ENCODE measurements around the gene EPB41.
"Not testable (repeated sequence)": the region's sequence is repeated elsewhere in the genome, so short reads cannot be mapped to it uniquely, and the experiment has no call there.

Gene EPB41

GRCh38 chr1:28927648-28928313 is 13.4 kb downstream of the EPB41 start:
- DNase-seq: no peak

- DNase-seq: no peak
Measured at GRCh38 chr1:28928314-28928941, 14.1 kb downstream of the EPB41 start.

- DNase-seq: no peak
Measured at GRCh38 chr1:28933277-28933676, 18.9 kb downstream of the EPB41 start.

GRCh38 chr1:28933918-28934317 is 19.5 kb downstream of the EPB41 start:
- no peak for DNase-seq

GRCh38 chr1:28934676-28935075 is 20.3 kb downstream of the EPB41 start:
- no peak for DNase-seq

GRCh38 chr1:28935293-28935692 is 20.9 kb downstream of the EPB41 start:
- no peak for DNase-seq

DNA sequence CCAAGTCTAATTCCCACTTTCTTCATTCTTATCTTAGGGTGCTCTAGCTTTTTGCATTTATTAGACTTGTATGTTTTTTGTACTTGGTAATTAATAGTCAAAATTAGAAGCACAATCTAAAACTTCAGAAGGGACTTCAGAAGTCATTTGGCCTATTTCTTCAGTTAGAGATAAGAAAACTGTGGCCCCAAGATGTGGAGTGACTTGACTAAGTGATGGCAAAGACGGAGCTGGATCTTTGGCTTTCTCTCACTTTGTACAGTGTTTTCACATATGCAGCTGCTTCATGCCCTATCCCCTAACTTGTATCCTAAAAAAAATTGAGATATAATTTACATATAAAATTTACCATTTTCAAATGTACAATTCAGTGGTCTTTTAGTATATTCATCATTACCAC is 21.7 kb downstream of the EPB41 start:
- DNase-seq: no peak

GRCh38 chr1:28936528-28936927 is 22.2 kb downstream of the EPB41 start:
- DNase-seq: no peak

DNA sequence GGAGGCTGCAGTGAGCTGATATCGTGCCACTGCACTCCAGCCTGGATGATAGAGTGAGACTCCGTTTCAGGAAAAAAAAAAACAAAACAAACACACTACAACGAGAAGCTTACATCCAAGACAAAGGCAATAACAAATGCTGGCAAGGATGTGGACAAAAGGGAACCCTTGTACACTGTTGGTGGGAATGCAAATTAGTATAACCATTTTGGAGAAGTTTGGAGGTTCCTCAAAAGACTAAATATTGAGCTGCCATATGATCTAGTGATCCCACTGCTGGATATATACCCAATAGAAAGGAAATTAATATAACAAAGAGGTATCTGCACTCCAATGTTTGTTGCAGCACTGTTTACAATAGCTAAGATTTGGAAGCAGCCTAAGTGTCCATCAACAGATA is 29.2 kb downstream of the EPB41 start:
- DNase-seq: not testable (repeated sequence)

DNA sequence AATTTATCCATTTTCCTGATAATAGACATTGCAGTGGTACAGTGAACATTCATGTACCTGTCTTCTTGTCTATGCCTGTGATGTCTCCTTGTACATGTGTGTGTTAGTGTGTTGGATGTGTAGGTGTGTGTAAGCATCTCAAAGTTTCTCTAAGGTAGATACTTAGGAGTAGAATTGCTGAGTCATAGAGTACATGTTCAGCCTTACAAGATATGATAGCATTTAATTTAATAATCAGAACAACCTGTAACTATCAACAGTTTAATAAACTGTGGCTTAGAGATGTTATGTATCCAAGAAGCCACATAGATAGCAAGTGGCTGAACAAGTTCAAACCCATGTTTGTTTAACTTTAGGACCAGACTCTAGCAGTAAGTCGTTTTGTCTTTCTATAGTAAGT is 35.6 kb downstream of the EPB41 start:
- no peak for DNase-seq

- peak; percentile 28 to 76 for DNase-seq
Measured at GRCh38 chr1:28950449-28950848, 36.1 kb downstream of the EPB41 start.

DNA sequence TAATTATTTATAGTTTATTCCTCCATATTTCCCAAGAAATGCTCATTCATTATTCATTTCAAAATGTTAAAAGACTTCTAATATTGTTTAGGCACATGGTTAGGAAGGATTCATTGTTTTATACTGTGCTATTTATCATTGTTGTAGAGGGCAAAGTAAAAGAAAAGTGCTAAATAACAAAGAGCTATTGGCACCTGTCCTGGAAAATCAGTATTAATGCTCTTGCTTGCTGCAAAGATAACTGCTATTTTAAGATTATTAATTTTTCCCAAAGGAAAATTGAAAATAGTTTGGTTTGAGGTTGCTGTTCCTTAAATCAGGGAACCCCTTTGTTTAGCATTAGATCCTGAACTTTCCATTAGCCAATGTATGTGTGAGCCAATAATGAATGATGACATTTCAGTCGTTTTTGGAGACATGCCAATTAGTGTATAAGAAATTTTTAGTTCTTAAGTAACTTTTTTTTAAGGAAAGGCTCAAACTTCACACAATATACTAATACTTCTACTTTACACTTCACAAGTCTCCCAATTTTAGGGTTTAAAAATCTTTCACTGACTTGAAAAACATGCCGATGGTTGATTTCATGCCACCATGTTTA is 39.9 kb downstream of the EPB41 start:
- no peak for DNase-seq

- no peak for DNase-seq
Measured at GRCh38 chr1:28956038-28956464, 41.7 kb downstream of the EPB41 start.

DNA sequence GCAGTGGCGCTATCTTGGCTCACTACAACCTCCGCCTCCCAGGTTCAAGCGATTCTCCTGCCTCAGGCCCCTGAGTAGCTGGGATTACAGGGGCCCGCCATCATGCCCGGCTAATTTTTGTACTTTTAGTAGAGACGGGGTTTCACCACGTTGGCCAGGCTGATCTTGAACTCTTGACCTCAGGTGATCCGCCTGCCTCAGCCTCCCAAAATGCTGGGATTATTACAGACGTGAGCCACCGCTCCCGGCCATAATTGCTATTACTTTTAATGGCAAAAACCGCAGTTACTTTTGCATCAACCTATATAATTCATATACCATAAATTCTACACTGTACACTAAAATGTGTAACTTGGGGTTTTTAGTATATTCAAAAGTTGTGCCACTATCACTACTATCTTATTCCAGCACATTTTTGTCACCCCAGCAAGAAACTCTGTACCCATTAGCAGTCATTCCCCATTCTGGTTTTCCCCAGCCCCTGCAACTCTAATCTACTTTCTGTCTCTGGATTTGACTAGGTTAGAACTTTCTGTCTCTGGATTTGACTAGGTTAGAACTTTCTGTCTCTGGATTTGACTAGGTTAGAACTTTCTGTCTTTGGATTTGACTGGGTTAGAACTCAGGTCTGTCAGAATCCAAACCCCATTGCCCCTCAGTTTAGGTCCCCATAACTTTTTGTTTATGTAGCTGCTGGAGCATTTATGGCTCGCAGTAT is 47.9 kb downstream of the EPB41 start:
- DNase-seq: not testable (repeated sequence)

GRCh38 chr1:28965271-28965870 is 51.0 kb downstream of the EPB41 start:
- DNase-seq: no peak

GRCh38 chr1:28966617-28967016 is 52.2 kb downstream of the EPB41 start:
- DNase-seq: no peak

- no peak for DNase-seq
Measured at GRCh38 chr1:28971980-28972771, 57.8 kb downstream of the EPB41 start.

DNA sequence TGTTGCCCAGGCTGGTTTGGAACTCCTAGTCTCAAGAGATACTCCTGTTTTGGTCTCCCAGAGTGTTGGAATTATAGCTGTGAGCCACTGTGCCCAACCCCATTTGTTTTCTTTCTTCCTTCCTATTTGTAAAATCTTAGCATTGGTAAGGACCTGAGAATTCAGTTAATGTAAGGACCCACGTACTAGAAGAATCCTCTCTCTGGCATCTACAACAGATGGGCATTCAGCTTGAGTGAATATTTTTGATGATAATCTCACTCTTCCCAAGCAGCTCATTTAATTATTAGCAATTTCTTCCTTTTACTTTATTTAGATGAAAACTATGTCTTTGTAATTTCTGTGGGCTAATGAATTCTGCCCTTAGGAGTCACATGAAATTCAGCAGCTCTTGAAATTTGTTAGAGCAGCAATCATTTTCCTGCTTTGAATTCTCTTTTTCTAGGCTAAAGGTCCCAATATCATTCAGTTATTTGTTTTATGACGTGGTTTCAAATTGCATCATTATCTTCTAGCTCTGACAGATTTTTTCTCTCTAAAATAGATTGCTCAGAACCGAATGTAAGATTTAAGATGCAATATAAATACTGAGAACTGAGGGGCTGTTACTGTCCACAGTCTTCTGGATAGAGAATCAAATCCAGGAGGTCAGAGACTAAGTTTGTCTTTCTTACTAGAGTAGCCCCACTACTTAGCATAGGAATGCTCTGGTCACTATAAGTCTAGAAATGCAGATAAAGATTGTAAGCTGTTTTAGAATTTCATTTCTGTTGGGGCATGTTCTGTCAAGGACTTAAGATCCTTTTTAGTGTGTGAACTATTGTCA is 59.4 kb downstream of the EPB41 start:
- DNase-seq: peak in 1 of 2 experiments; percentile 9

- no peak for DNase-seq
Measured at GRCh38 chr1:28974432-28974831, 60.1 kb downstream of the EPB41 start.

DNA sequence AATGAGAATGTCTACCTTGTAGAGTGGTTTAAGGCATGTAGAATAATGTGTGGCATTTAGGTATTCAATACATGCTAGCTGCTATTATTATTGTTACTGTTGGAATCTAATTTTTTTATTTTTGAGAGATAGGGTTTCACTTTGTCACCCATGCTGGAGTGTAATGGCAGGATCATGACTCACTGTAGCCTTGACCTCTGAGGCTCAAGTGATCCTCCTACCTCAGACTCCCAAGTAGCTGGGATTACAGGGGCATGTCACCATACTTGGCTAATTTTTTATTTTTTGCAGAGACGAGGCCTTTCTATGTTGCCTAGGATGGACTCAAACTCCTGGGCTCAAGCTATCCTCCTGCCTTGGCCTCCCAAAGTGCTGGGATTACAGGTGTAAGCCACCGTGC is 61.9 kb downstream of the EPB41 start:
- DNase-seq: no peak

DNA sequence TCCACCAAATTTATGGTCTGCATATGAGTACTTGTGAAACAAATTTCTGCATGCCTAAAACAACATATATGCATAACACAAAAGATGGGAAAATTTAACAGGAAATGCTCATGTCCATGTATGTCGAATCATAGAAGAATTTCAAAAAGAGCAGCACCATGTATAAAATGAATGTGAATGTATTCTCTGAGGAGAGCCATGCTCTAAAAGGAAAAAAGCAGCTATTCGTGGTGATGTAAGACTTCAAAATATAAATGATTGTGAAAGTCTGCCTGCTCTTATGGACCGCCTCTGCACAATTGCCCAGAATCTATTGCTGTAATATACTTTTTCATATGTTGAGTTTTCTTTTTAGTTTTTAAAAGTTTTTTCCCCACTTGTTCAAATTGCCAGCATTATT is 66.8 kb downstream of the EPB41 start:
- no peak for DNase-seq

DNA sequence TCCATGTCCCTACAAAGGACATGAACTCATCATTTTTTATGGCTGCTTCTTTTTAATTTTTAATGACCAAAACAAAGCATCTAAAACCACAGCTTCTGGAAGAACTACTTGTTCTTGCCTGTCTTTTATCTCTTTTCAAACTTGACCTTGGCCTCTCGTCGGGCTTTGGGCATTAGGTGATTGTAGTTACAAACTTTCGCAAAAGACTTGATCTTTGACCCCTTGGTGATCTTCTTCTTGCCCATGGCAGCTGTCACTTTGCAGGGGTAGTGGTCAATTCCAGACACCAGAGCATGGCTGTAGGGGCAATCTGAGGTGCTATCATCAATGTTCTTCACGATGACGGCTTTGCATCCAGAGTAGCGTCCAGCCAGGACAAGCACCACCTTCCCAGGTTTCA is 67.8 kb downstream of the EPB41 start:
- DNase-seq: no peak

Measured in NCI-H446 (cell line).